IMR-90 (cell line): ENCODE data around the gene DDAH2. TPM values are rescaled to one million over a fixed set of nuclear protein-coding genes. Genes with fewer than 3 reads are reported as not detected.

ENCODE experiments used
- ATAC-seq: fragments of 200-7000 bp; cut with Tn5 transposase; 2 replicates; pipeline ENCODE4 v1.9.1; 2020; ENCODE audit warnings: low read depth, mild to moderate bottlenecking, moderate library complexity
- BruUV-seq: library from RNA; stranded (reverse); fragments of 400-500 nt; replicated peaks from 2 replicates; lab custom pipeline; 2021; lab: Mats Ljungman, UMichigan
- CTCF ChIA-PET: fragments of 300-600 bp; formaldehyde crosslinking; extraction: SDS; loops from one replicate; lab custom pipeline; 2021; ENCODE audit warnings: antibody characterized with exemption; lab: Yijun Ruan, JAX
- POLR2A ChIA-PET: fragments of 300-600 bp; sonication (Branson Sonifier 250); formaldehyde crosslinking; loops from one replicate; lab custom pipeline; 2022; ENCODE audit warnings: antibody characterized with exemption; ENCODE audit not compliant: unreplicated experiment; lab: Charles Lee
- DNase-seq: peaks from one replicate; pipeline ENCODE4 v3.0.0; 2013
- H2AFZ ChIP-seq: replicated peaks from 2 replicates; pipeline ENCODE3; 2013; ENCODE audit warnings: low read length, mild to moderate bottlenecking; ENCODE audit not compliant: poor library complexity
- H2AK5ac ChIP-seq: 2 replicates; pipeline ENCODE4 v1.6.1; 2013; ENCODE audit warnings: low read depth, low read length, inconsistent platforms
- H2AK9ac ChIP-seq: replicated peaks from 2 replicates; pipeline ENCODE3; 2013; ENCODE audit warnings: mild to moderate bottlenecking, low read depth, low read length, moderate library complexity; ENCODE audit not compliant: poor library complexity
- H2BK120ac ChIP-seq: 2 replicates; pipeline ENCODE4 v1.6.1; 2013; ENCODE audit warnings: low read depth, low read length, inconsistent platforms
- H2BK15ac ChIP-seq: 3 replicates; pipeline ENCODE4 v1.6.1; 2013; ENCODE audit warnings: low read depth, low read length, inconsistent platforms
- H2BK20ac ChIP-seq: 2 replicates; pipeline ENCODE4 v1.6.1; 2013; ENCODE audit warnings: low read depth, mild to moderate bottlenecking, inconsistent platforms, low read length, moderate library complexity
- H2BK5ac ChIP-seq: 2 replicates; pipeline ENCODE4 v1.6.1; 2013; ENCODE audit warnings: mild to moderate bottlenecking, low read depth, low read length, inconsistent platforms; ENCODE audit not compliant: poor library complexity, severe bottlenecking
- H3K14ac ChIP-seq: replicated peaks from 2 replicates; pipeline ENCODE4 v1.6.1; 2013; ENCODE audit warnings: low read depth, low read length, inconsistent platforms
- H3K18ac ChIP-seq: 2 replicates; pipeline ENCODE4 v1.6.1; 2013; ENCODE audit warnings: low read depth, low read length, control low read depth
- H3K23ac ChIP-seq: 2 replicates; pipeline ENCODE4 v1.6.1; 2013; ENCODE audit warnings: low read depth, low read length, inconsistent platforms
- H3K27ac ChIP-seq: 2 replicates; pipeline ENCODE4 v1.5.1; 2013; ENCODE audit warnings: mild to moderate bottlenecking, control low read depth, low read length; ENCODE audit not compliant: insufficient read depth
- H3K27me3 ChIP-seq: 2 replicates; pipeline ENCODE4 v1.6.1; 2013; ENCODE audit warnings: low read length; ENCODE audit not compliant: control insufficient read depth, insufficient read depth
- H3K36me3 ChIP-seq: 2 replicates; pipeline ENCODE4 v1.6.1; 2013; ENCODE audit warnings: low read length, mixed read lengths; ENCODE audit not compliant: control insufficient read depth, insufficient read depth
- H3K4ac ChIP-seq: 2 replicates; pipeline ENCODE4 v1.6.1; 2013; ENCODE audit warnings: low read depth, low read length, inconsistent platforms
- H3K4me1 ChIP-seq: 2 replicates; pipeline ENCODE4 v1.6.1; 2013; ENCODE audit warnings: low read length, mixed read lengths; ENCODE audit not compliant: control insufficient read depth, insufficient read depth
- H3K4me2 ChIP-seq: 2 replicates; pipeline ENCODE4 v1.6.1; 2013; ENCODE audit warnings: low read depth, mild to moderate bottlenecking, control low read depth, low read length, moderate library complexity
- H3K4me3 ChIP-seq: 2 replicates; pipeline ENCODE4 v1.5.1; 2013; ENCODE audit warnings: low read depth, mild to moderate bottlenecking, control low read depth, low read length, moderate library complexity; ENCODE audit not compliant: insufficient read depth
- H3K56ac ChIP-seq: 2 replicates; pipeline ENCODE4 v1.6.1; 2013; ENCODE audit warnings: low read length, inconsistent platforms; ENCODE audit not compliant: insufficient read depth; ENCODE audit errors: extremely low read depth
- H3K79me1 ChIP-seq, 2 experiments: 2 replicates each; pipeline ENCODE4 v1.6.1; 2013; ENCODE audit warnings: low read length in 2 of 2, inconsistent platforms in 1 of 2, low read depth in 1 of 2
- H3K9ac ChIP-seq: 2 replicates; pipeline ENCODE4 v1.6.1; 2013; ENCODE audit warnings: low read depth, low read length, control low read depth
- H3K9me1 ChIP-seq: 2 replicates; pipeline ENCODE4 v1.6.1; 2013; ENCODE audit warnings: low read length, inconsistent platforms; ENCODE audit not compliant: insufficient read depth
- H3K9me3 ChIP-seq: 2 replicates; pipeline ENCODE4 v1.6.1; 2013; ENCODE audit warnings: low read length; ENCODE audit not compliant: control insufficient read depth, insufficient read depth
- H4K20me1 ChIP-seq: 2 replicates; pipeline ENCODE4 v1.6.1; 2013; ENCODE audit warnings: low read length, inconsistent platforms; ENCODE audit not compliant: insufficient read depth
- H4K5ac ChIP-seq: 2 replicates; pipeline ENCODE4 v1.6.1; 2013; ENCODE audit warnings: mild to moderate bottlenecking, low read depth, low read length, control low read depth
- H4K8ac ChIP-seq, 2 experiments: 2 replicates each; pipeline ENCODE4 v1.6.1; 2013; ENCODE audit warnings: low read depth in 2 of 2, low read length in 2 of 2, control low read depth in 1 of 2, inconsistent platforms in 1 of 2
- H4K91ac ChIP-seq: 2 replicates; pipeline ENCODE4 v1.6.1; 2013; ENCODE audit warnings: low read depth, low read length, inconsistent platforms; ENCODE audit not compliant: insufficient read depth
- BHLHE40 ChIP-seq: fragments of 150-350 bp; IDR thresholded peaks from 2 replicates; pipeline ENCODE4 v1.6.1; 2016; ENCODE audit warnings: mild to moderate bottlenecking, low read depth, low read length
- CHD1 ChIP-seq: IDR thresholded peaks from 2 replicates; pipeline ENCODE4 v1.6.1; 2012; ENCODE audit warnings: low read depth, low read length, improper control_type of control experiment
- CTCF ChIP-seq: conservative IDR thresholded peaks from 2 replicates; pipeline ENCODE4 v1.5.1; 2012; ENCODE audit warnings: mild to moderate bottlenecking, low read depth, low read length, improper control_type of control experiment
- MAFK ChIP-seq: IDR thresholded peaks from 2 replicates; pipeline ENCODE4 v1.6.1; 2012; ENCODE audit warnings: low read depth, low read length, improper control_type of control experiment
- MAZ ChIP-seq: IDR thresholded peaks from 2 replicates; pipeline ENCODE4 v1.6.1; 2012; ENCODE audit warnings: low read depth, mild to moderate bottlenecking, low read length, improper control_type of control experiment, moderate library complexity, borderline replicate concordance
- MXI1 ChIP-seq: IDR thresholded peaks from 2 replicates; pipeline ENCODE4 v1.6.1; 2012; ENCODE audit warnings: low read depth, mild to moderate bottlenecking, low read length, moderate library complexity, borderline replicate concordance
- NFE2L2 ChIP-seq: fragments of 150-350 bp; IDR thresholded peaks from 2 replicates; pipeline ENCODE4 v1.6.1; 2016; ENCODE audit warnings: low read depth, mild to moderate bottlenecking, low read length
- POLR2A ChIP-seq: IDR thresholded peaks from 2 replicates; pipeline ENCODE4 v1.6.1; 2012; ENCODE audit warnings: mild to moderate bottlenecking, low read depth, low read length
- RFX5 ChIP-seq: IDR thresholded peaks from 2 replicates; pipeline ENCODE4 v1.8.0; 2012; ENCODE audit warnings: low read depth, mild to moderate bottlenecking, low read length, moderate library complexity
- WGBS, 2 experiments: methylation state at CpG; one replicate each; pipeline versions ENCODE4 v1.1.5 to v1.1.7; 2013; ENCODE audit warnings: missing lambda C conversion rate in 2 of 2; ENCODE audit not compliant: insufficient read length in 1 of 2; ENCODE audit errors: extremely low coverage in 2 of 2; 5-methylcytosine and 5-hydroxymethylcytosine counted together
- dilution Hi-C: fragments of 300-500 bp; cut with HindIII; formaldehyde crosslinking; loops from one replicate; pipeline ENCODE4 v1.14.3; 2018; ENCODE audit warnings: low sequenced_read_pairs; ENCODE audit not compliant: unreplicated experiment
- in situ Hi-C: fragments of 300-500 bp; cut with MboI; formaldehyde crosslinking; loops from 3 replicates; pipeline ENCODE4 v1.14.3; 2019; ENCODE audit warnings: low sequenced_read_pairs, inconsistent platforms, mixed read lengths
- intact Hi-C: fragments of 100-400 bp; cut with micrococcal nuclease; formaldehyde crosslinking; loops from 2 replicates; pipeline ENCODE4 v1.10.0; 2022
- polyA plus RNA-seq, 3 experiments: library from polyadenylated mRNA; depleted of rRNA; stranded (reverse); fragments of >200 nt; gene quantifications; 2 replicates each; pipeline ENCODE4 v1.2.3, GENCODE V29; 2012; ENCODE audit warnings: low replicate concordance in 1 of 3
- total RNA-seq: library from RNA; depleted of rRNA; stranded (reverse); fragments of >200 nt; gene quantifications from 2 replicates; pipeline ENCODE4 v1.2.3, GENCODE V29; 2012
- TF ChIP-seq, protein P1 (sequence below): fragments of 150-350 bp; IDR thresholded peaks from 2 replicates; pipeline ENCODE4 v1.6.1; 2016; ENCODE audit warnings: low read depth, mild to moderate bottlenecking, low read length, moderate library complexity, borderline replicate concordance

The DDAH2 gene
- total and polyA plus RNA-seq, 2 of the 4 experiments (the other 2 are of a cell fraction): 40.7 to 57.9 TPM

GRCh38 chr6:31750411-31751022, 21.4 kb upstream of the DDAH2 start:
- WGBS, 2 experiments: 60% methylated on average over 4 of the region's 7 CpGs; no CpG with 5 or more reads in 1 of the 2 experiments
- Histone ChIP-seq H3K9me3 (no peaks in the 10 kb centered on the region), H4K8ac (no peak overlapping the region), H3K4me1 (peaks cover 5% of the 10 kb centered on the region), H2BK5ac (no peak overlapping the region), H3K18ac (no peak overlapping the region), H3K36me3 (no peaks in the 10 kb centered on the region; the same call in 1 of the 2 replicates), H2BK120ac (no peak overlapping the region), H4K5ac (no peak overlapping the region), H2BK20ac (no peak overlapping the region), H3K4ac (no peak overlapping the region), H2AFZ (no peak overlapping the region), H2AK5ac (no peak overlapping the region), H4K20me1 (peaks cover 3% of the 10 kb centered on the region; the same call in 1 of the 2 replicates), H3K4me3 (no peak overlapping the region), H3K14ac (no peak overlapping the region), H3K27me3 (no peaks in the 10 kb centered on the region), H3K56ac (no peak overlapping the region), H3K9ac (no peak overlapping the region), H3K23ac (no peak overlapping the region), H4K91ac (no peak overlapping the region), H2AK9ac (no peak overlapping the region), H3K27ac (no peak overlapping the region), H3K9me1 (peaks cover 6% of the 10 kb centered on the region), H3K4me2 (no peak overlapping the region), H3K79me1 (0 out of 4 replicates have a peak, but pooled peaks cover 0 to 12% of the 10 kb centered on the region in 2 experiments), H2BK15ac (no peak overlapping the region)
- TF ChIP-seq MAZ (no peak), CTCF (no peak), POLR2A (no peak), MXI1 (no peak), CHD1 (no peak), RFX5 (no peak), MAFK (no peak), BHLHE40 (no peak), NFE2L2 (no peak)
- TF ChIP-seq, protein P1, sequence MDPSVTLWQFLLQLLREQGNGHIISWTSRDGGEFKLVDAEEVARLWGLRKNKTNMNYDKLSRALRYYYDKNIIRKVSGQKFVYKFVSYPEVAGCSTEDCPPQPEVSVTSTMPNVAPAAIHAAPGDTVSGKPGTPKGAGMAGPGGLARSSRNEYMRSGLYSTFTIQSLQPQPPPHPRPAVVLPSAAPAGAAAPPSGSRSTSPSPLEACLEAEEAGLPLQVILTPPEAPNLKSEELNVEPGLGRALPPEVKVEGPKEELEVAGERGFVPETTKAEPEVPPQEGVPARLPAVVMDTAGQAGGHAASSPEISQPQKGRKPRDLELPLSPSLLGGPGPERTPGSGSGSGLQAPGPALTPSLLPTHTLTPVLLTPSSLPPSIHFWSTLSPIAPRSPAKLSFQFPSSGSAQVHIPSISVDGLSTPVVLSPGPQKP: no peak
- ATAC-seq (no peak), DNase-seq (peak; percentile 66)
- POLR2A ChIA-PET: no interaction called here
- CTCF ChIA-PET: interaction anchor here (0.6 to 1.3 kb wide), 2 partner anchors 19 to 20 kb away, joined by 3 read pairs; no protein-coding TSS in a partner anchor
- in situ Hi-C loops (no loop called here), intact Hi-C loops (no loop called here), dilution Hi-C loops (no loop called here)
- no TSS peak for BruUV-seq
